ENCODE data around the gene COL5A1. TPM values are rescaled to one million over a fixed set of nuclear protein-coding genes. Genes with fewer than 3 reads are reported as not detected.

Gene COL5A1
- 457 and 467 TPM in 2 replicates for total RNA-seq

DNA sequence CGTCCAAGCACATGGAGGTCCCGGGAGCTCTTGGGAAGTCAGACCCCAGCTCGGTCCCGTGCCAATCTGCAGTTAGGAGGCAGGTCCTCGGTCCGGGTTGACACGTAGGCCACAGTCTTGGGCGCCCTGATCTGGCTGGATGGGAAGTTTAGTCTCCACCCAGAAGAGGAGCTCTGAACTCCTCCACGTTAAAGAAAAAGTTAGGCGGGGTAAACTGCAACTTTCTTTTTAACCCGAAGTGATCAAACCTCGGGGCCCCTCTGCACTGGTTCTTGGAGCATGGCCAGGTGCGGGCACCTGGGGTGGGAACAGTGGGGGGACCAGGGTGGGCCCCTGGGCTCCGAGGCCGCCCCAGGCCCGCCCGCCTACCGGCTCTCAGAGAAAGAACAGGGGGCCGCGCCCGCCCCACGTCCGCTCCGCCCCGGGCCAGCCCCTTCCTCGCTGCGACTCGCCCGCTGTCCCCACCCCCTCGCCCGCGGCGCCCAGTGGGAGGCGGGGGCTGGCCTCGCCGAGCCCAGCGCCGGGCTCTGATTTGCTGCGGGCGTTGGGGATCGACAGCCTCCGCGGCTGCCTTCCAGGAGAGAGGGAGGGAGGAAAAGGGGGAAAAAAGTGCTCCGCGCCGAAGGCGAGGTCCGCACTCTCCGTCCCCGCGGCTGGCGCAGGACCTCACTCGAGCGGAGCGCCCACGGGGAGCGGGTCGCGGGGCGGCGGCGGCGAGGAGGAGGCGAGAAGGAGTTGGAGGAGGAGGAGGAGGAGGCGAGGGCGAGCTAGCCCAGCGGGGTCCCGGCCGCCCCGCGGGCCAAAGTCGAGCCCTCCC is at the start of gene COL5A1:
COL5A1 (plus strand) TSS at position 631 of the 817 bp plus-strand sequence. CDS start 385 bp downstream, outside the sequence.

DNA sequence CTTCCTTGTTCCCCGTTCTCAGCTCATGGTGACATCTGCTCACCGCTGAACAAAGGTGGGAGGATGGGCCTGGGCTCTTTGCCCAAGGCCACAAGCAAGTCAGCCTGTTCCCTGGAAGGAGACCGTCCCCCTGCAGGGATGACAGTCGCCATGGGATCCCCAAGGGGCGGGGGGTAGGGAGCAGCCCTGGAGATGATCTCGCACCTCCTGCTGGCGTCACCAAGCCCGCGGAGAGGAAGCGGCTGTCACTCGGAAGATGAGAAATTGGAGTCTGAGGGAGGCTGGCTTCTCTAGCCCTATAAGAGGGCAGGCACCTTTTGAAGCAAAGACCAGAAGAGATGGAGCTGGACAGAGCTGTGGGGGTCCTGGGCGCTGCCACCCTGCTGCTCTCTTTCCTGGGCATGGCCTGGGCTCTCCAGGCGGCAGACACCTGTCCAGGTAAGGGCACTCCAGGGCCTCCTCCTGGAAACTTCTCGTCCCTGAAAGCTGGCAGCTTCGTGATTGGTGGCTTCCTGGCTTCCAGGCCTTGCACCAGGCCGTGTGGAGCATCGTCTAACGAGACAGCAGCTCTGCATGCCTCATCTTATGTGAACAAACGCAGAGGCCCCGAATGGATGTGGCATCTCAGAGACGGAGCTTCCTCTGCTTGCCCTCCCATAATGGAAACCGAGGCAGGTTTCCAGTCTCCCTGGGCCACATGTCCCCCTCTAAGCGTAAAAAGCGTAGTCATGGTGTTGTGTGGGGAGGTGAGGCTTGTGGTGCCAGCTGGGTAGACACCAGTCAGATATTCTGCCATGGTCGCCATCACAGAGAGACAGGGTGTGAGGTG is 239.1 kb downstream of the COL5A1 start, which contains the start of gene FCN2:
FCN2 (plus strand) TSS at position 327 of the 829 bp plus-strand sequence; CDS start at position 339, 12 bp downstream.

Small RNA genes within 50 kb of the gene (small RNA-seq; reads per million reads assigned to genes)
- gene AL603650.1 (ENCODE audit: low replicate concordance) (not detected), gene MIR3689A (ENCODE audit: low replicate concordance) (not detected), gene MIR3689B (ENCODE audit: low replicate concordance) (not detected), gene MIR3689C (ENCODE audit: low replicate concordance) (not detected), gene MIR3689D1 (ENCODE audit: low replicate concordance) (not detected), gene MIR3689D2 (ENCODE audit: low replicate concordance) (not detected), gene MIR3689E (ENCODE audit: low replicate concordance) (not detected), gene MIR3689F (ENCODE audit: low replicate concordance) (not detected)

Other genes with a start within 250 kb of the COL5A1 start
- gene FCN2, start 239.0 kb downstream of the COL5A1 start, total RNA-seq, result not detected in 2 replicates